Activated naive CD4-positive, alpha-beta T cell treated with anti-CD3 and anti-CD28 coated beads for 36 hours (primary cell): Measurements from ENCODE around the gene PHF2. TPM values are rescaled to one million over a fixed set of nuclear protein-coding genes. Genes with fewer than 3 reads are reported as not detected.

Experiments
- CTCF ChIA-PET: fragments of 350-600 bp; sonication (Branson Sonifier 250); formaldehyde crosslinking; loops from one replicate; lab custom pipeline; 2021; ENCODE audit warnings: antibody characterized with exemption; lab: Charles Lee
- DNase-seq: peaks from one replicate; pipeline ENCODE4 v3.0.0-alpha.2; 2020
- H3K27ac Mint-ChIP-seq: one replicate; pipeline ENCODE4 v1.8.0; 2021; ENCODE audit warnings: mild to moderate bottlenecking, mixed read lengths
- H3K27me3 Mint-ChIP-seq: one replicate; pipeline ENCODE4 v1.8.0; 2021; ENCODE audit warnings: low read depth, mixed read lengths
- H3K36me3 Mint-ChIP-seq: one replicate; pipeline ENCODE4 v1.8.0; 2021; ENCODE audit warnings: low read depth, mixed read lengths
- H3K4me1 Mint-ChIP-seq: one replicate; pipeline ENCODE4 v1.8.0; 2021; ENCODE audit warnings: low read depth, mixed read lengths
- H3K4me3 Mint-ChIP-seq: one replicate; pipeline ENCODE4 v1.8.0; 2021; ENCODE audit warnings: mild to moderate bottlenecking, moderate library complexity, mixed read lengths
- H3K9me3 Mint-ChIP-seq: one replicate; pipeline ENCODE4 v1.8.0; 2021; ENCODE audit warnings: mixed read lengths
- intact Hi-C: fragments of 100-400 bp; cut with micrococcal nuclease; formaldehyde crosslinking; loops from one replicate; pipeline ENCODE4 v1.15.1; 2023
- total RNA-seq, 2 experiments: library from RNA; stranded (reverse); gene quantifications; one replicate each; pipeline ENCODE4 v1.2.3, GENCODE V29; 2021

Gene PHF2
- total RNA-seq, 2 experiments from 2014 or later = 14.4 to 16.6 TPM

- Mint-ChIP-seq H3K36me3 (peaks cover 7% of the 10 kb centered on the region), H3K9me3 (no peaks in the 10 kb centered on the region), H3K27ac (no peak overlapping the region), H3K4me3 (no peak overlapping the region), H3K4me1 (no peaks in the 10 kb centered on the region), H3K27me3 (no peaks in the 10 kb centered on the region)
- intact Hi-C loops = loop anchor here (5.0 kb wide), 1 partner anchor 147 kb away; no protein-coding TSS in a partner anchor
- CTCF ChIA-PET = no interaction called here
- DNase-seq = no peak
Observed at GRCh38 chr9:93680443-93681268, 104.3 kb downstream of the PHF2 start.

- Mint-ChIP-seq H3K4me3 (no peak overlapping the region), H3K27ac (no peak overlapping the region), H3K4me1 (no peaks in the 10 kb centered on the region), H3K9me3 (no peaks in the 10 kb centered on the region), H3K27me3 (no peaks in the 10 kb centered on the region), H3K36me3 (peaks cover 5% of the 10 kb centered on the region)
- DNase-seq = no peak
- intact Hi-C loops = loop anchor here (1.0 to 5.0 kb wide), 3 partner anchors 146 to 321 kb away; no protein-coding TSS in a partner anchor
- CTCF ChIA-PET = interaction anchor here (0.6 to 2.7 kb wide), 10 partner anchors 16 to 531 kb away, joined by 3 to 16 read pairs (median 3); no protein-coding TSS in a partner anchor
Observed at GRCh38 chr9:93681269-93682154, 105.1 kb downstream of the PHF2 start.

GRCh38 chr9:93682155-93682968, 106.0 kb downstream of the PHF2 start:
- CTCF ChIA-PET = interaction anchor here (0.6 to 2.7 kb wide), 16 partner anchors 11 to 531 kb away, joined by 3 to 16 read pairs (median 3); no protein-coding TSS in a partner anchor
- DNase-seq = peak; percentile 79
- no peaks in the 10 kb centered on the region for H3K9me3 Mint-ChIP-seq
- peaks cover 3% of the 10 kb centered on the region for H3K36me3 Mint-ChIP-seq
- no peaks in the 10 kb centered on the region for H3K27me3 Mint-ChIP-seq
- no peak overlapping the region for H3K4me3 Mint-ChIP-seq
- H3K4me1 Mint-ChIP-seq = no peaks in the 10 kb centered on the region
- H3K27ac Mint-ChIP-seq = no peak overlapping the region
- intact Hi-C loops = loop anchor here (1.0 to 5.0 kb wide), 3 partner anchors 145 to 320 kb away; no protein-coding TSS in a partner anchor

GRCh38 chr9:93683331-93684134, 107.1 kb downstream of the PHF2 start:
- intact Hi-C loops = loop anchor here (5.0 kb wide), 1 partner anchor 144 kb away; no protein-coding TSS in a partner anchor
- no peak for DNase-seq
- H3K9me3 Mint-ChIP-seq = peaks cover 5% of the 10 kb centered on the region

GRCh38 chr9:93684161-93684765, 107.9 kb downstream of the PHF2 start:
- Mint-ChIP-seq H3K4me3 (no peak overlapping the region), H3K36me3 (peaks cover 1% of the 10 kb centered on the region), H3K4me1 (no peaks in the 10 kb centered on the region), H3K9me3 (peaks cover 7% of the 10 kb centered on the region), H3K27ac (no peak overlapping the region), H3K27me3 (no peaks in the 10 kb centered on the region)
- DNase-seq = no peak
- CTCF ChIA-PET = no interaction called here
- intact Hi-C loops = loop anchor here (5.0 kb wide), 1 partner anchor 143 kb away; no protein-coding TSS in a partner anchor

More at GRCh38 chr9:93683331-93684134, 107.1 kb downstream of the PHF2 start:
- H3K4me1 Mint-ChIP-seq = no peaks in the 10 kb centered on the region
- no peak overlapping the region for H3K27ac Mint-ChIP-seq
- H3K27me3 Mint-ChIP-seq = no peaks in the 10 kb centered on the region
- H3K4me3 Mint-ChIP-seq = no peak overlapping the region
- no peaks in the 10 kb centered on the region for H3K36me3 Mint-ChIP-seq
- CTCF ChIA-PET = interaction anchor here (0.6 to 2.7 kb wide), 6 partner anchors 77 to 355 kb away, joined by 3 to 16 read pairs (median 5); no protein-coding TSS in a partner anchor

- intact Hi-C loops = loop anchor here (5.0 kb wide), 1 partner anchor 142 kb away; no protein-coding TSS in a partner anchor
- Mint-ChIP-seq H3K27me3 (no peaks in the 10 kb centered on the region), H3K4me3 (no peak overlapping the region), H3K4me1 (no peaks in the 10 kb centered on the region), H3K9me3 (peaks cover 10% of the 10 kb centered on the region), H3K36me3 (peaks cover 1% of the 10 kb centered on the region), H3K27ac (no peak overlapping the region)
- no peak for DNase-seq
- CTCF ChIA-PET = no interaction called here
Observed at GRCh38 chr9:93684806-93685543, 108.6 kb downstream of the PHF2 start.

GRCh38 chr9:93686127-93686879, 109.9 kb downstream of the PHF2 start:
- no peak for DNase-seq
- Mint-ChIP-seq H3K27me3 (no peaks in the 10 kb centered on the region), H3K4me3 (no peak overlapping the region), H3K36me3 (peaks cover 4% of the 10 kb centered on the region), H3K27ac (no peak overlapping the region), H3K4me1 (no peaks in the 10 kb centered on the region), H3K9me3 (peaks cover 18% of the 10 kb centered on the region)
- intact Hi-C loops = no loop called here
- CTCF ChIA-PET = interaction anchor here (1.1 kb wide), 1 partner anchor 315 kb away, joined by 3 read pairs; no protein-coding TSS in a partner anchor

- H3K27ac Mint-ChIP-seq = no peak overlapping the region
- H3K36me3 Mint-ChIP-seq = peaks cover 4% of the 10 kb centered on the region
- no peak overlapping the region for H3K4me3 Mint-ChIP-seq
- intact Hi-C loops = no loop called here
- CTCF ChIA-PET = no interaction called here
- no peaks in the 10 kb centered on the region for H3K27me3 Mint-ChIP-seq
- no peaks in the 10 kb centered on the region for H3K4me1 Mint-ChIP-seq
- H3K9me3 Mint-ChIP-seq = peaks cover 21% of the 10 kb centered on the region
- DNase-seq = no peak
Observed at GRCh38 chr9:93686880-93687236, 110.5 kb downstream of the PHF2 start.

GRCh38 chr9:93690618-93691017, 114.2 kb downstream of the PHF2 start:
- H3K27ac Mint-ChIP-seq = no peak overlapping the region
- peaks cover 4% of the 10 kb centered on the region for H3K36me3 Mint-ChIP-seq
- H3K4me1 Mint-ChIP-seq = no peaks in the 10 kb centered on the region
- DNase-seq = no peak
- H3K27me3 Mint-ChIP-seq = peaks cover 2% of the 10 kb centered on the region
- peaks cover 22% of the 10 kb centered on the region for H3K9me3 Mint-ChIP-seq
- H3K4me3 Mint-ChIP-seq = no peak overlapping the region
- CTCF ChIA-PET = no interaction called here
- intact Hi-C loops = no loop called here

GRCh38 chr9:93693129-93693528, 116.7 kb downstream of the PHF2 start:
- no peak for DNase-seq
- Mint-ChIP-seq H3K36me3 (peaks cover 4% of the 10 kb centered on the region), H3K4me1 (no peaks in the 10 kb centered on the region), H3K9me3 (peaks cover 19% of the 10 kb centered on the region), H3K27ac (no peak overlapping the region), H3K27me3 (peaks cover 2% of the 10 kb centered on the region), H3K4me3 (no peak overlapping the region)
- CTCF ChIA-PET = interaction anchor here (0.8 kb wide), 1 partner anchor 11 kb away, joined by 5 read pairs; no protein-coding TSS in a partner anchor
- intact Hi-C loops = no loop called here
